IgD-negative memory B cell (primary cell): ENCODE measurements around the gene VIPR2. TPM values are rescaled to one million over a fixed set of nuclear protein-coding genes. Genes with fewer than 3 reads are reported as not detected.
A peak's percentile ranks its signal among the peaks of the same experiment; 100 is the strongest.
"Not testable (repeated sequence)": the region's sequence is repeated elsewhere in the genome, so short reads cannot be mapped to it uniquely, and the experiment has no call there.

Experiments
- H3K27ac Mint-ChIP-seq, 3 donors: one replicate each; pipeline ENCODE4 v1.8.0; 2020 to 2022; ENCODE audit warnings: mild to moderate bottlenecking in 3 of 3, mixed read lengths in 3 of 3, moderate library complexity in 1 of 3
- H3K27me3 Mint-ChIP-seq: one replicate; pipeline ENCODE4 v1.8.0; 2021; ENCODE audit warnings: mixed read lengths
- H3K36me3 Mint-ChIP-seq: one replicate; pipeline ENCODE4 v1.8.0; 2020; ENCODE audit warnings: mild to moderate bottlenecking, mixed read lengths
- H3K4me1 Mint-ChIP-seq, 3 donors: one replicate each; pipeline ENCODE4 v1.8.0; 2020 to 2022; ENCODE audit warnings: mixed read lengths in 3 of 3, mild to moderate bottlenecking in 1 of 3
- H3K4me3 Mint-ChIP-seq, 4 donors: one replicate each; pipeline ENCODE4 v1.8.0; 2020 to 2022; ENCODE audit warnings: mild to moderate bottlenecking in 4 of 4, mixed read lengths in 4 of 4, moderate library complexity in 3 of 4
- H3K9me3 Mint-ChIP-seq, 3 donors: one replicate each; pipeline ENCODE4 v1.8.0; 2020 to 2021; ENCODE audit warnings: mixed read lengths in 3 of 3, mild to moderate bottlenecking in 1 of 3
- polyA plus RNA-seq: library from polyadenylated mRNA; unstranded; fragments of 300-500 nt; fragmentation: Illumina TruSeq; gene quantifications from one replicate; pipeline ENCODE4 v1.2.3, GENCODE V29; 2021

VIPR2 gene
- polyA plus RNA-seq, 1 donor from 2014 or later = not detected

- not testable (repeated sequence) for H3K36me3 Mint-ChIP-seq, H3K27ac Mint-ChIP-seq, H3K27me3 Mint-ChIP-seq, H3K4me3 Mint-ChIP-seq, H3K9me3 Mint-ChIP-seq, H3K4me1 Mint-ChIP-seq
These were observed 21.4 kb downstream of the VIPR2 start for GRCh38 chr7:159123294-159123693.

- Mint-ChIP-seq H3K36me3 (no peaks in the 10 kb centered on the region), H3K4me3 (no peak overlapping the region), H3K27ac (no peak overlapping the region), H3K27me3 (peaks cover 3% of the 10 kb centered on the region), H3K9me3 (peaks cover 0 to 5% (median 5%) of the 10 kb centered on the region in 3 donors), H3K4me1 (no peaks in the 10 kb centered on the region)
These were observed 22.4 kb downstream of the VIPR2 start for GRCh38 chr7:159122276-159122675.

- Mint-ChIP-seq H3K9me3 (peaks cover 0 to 5% (median 5%) of the 10 kb centered on the region in 3 donors), H3K27me3 (peaks cover 3% of the 10 kb centered on the region), H3K36me3 (no peaks in the 10 kb centered on the region), H3K4me3 (no peak overlapping the region), H3K27ac (no peak overlapping the region), H3K4me1 (no peaks in the 10 kb centered on the region)
These were observed 23.2 kb downstream of the VIPR2 start for GRCh38 chr7:159121476-159121875.

GRCh38 chr7:159121068-159121467, 23.6 kb downstream of the VIPR2 start:
- Mint-ChIP-seq H3K4me1 (no peaks in the 10 kb centered on the region), H3K27me3 (peaks cover 3% of the 10 kb centered on the region), H3K4me3 (no peak overlapping the region), H3K27ac (no peak overlapping the region), H3K9me3 (peaks cover 0 to 5% (median 5%) of the 10 kb centered on the region in 3 donors), H3K36me3 (no peaks in the 10 kb centered on the region)

- no peaks in the 10 kb centered on the region for H3K4me1 Mint-ChIP-seq
- H3K27me3 Mint-ChIP-seq = peaks cover 1% of the 10 kb centered on the region
- H3K36me3 Mint-ChIP-seq = no peaks in the 10 kb centered on the region
- H3K27ac Mint-ChIP-seq = no peak overlapping the region
- H3K9me3 Mint-ChIP-seq = peaks cover 0 to 5% (median 5%) of the 10 kb centered on the region in 3 donors
- H3K4me3 Mint-ChIP-seq = no peak overlapping the region
These were observed 24.1 kb downstream of the VIPR2 start for GRCh38 chr7:159120540-159120919.

DNA sequence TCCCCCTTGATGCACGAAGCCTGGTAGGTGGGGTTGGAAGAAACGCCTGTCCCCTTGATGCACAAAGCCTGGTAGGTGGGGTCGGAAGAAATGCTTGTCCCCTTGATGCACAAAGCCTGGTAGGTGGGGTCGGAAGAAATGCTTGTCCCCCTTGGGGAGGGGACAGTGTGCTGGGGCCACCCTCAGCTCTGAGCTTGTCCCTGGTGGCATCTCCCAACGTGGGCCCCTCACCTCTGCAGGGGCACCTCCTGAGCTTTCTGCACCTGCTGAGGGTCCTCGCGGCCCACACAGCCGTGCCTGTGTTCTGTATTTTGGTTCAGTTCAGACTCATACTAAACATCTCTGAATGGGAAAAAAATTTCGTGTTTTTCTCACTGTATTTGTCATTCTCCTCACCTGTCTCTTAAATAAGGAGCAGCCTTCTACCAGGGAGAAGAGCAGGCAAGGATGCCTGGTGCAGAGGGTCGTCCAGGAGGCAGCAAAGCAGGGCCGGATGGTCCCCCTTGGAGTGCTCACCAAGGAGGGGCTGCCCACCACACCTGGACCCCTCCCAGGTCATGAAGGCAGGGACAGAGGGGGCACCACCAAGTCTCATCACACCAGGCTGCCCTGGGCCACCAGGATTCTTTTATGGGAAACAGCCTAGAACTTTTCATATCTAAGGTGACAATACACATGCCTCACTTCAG, 24.7 kb downstream of the VIPR2 start:
- no peak overlapping the region for H3K4me3 Mint-ChIP-seq
- no peak overlapping the region for H3K27ac Mint-ChIP-seq
- peaks cover 0 to 5% (median 5%) of the 10 kb centered on the region in 3 donors for H3K9me3 Mint-ChIP-seq

GRCh38 chr7:159119026-159119741, 25.5 kb downstream of the VIPR2 start:
- Mint-ChIP-seq H3K4me1 (no peaks in the 10 kb centered on the region), H3K36me3 (no peaks in the 10 kb centered on the region), H3K4me3 (no peak overlapping the region), H3K27me3 (no peaks in the 10 kb centered on the region), H3K9me3 (peaks cover 0 to 5% (median 5%) of the 10 kb centered on the region in 3 donors), H3K27ac (no peak overlapping the region)

More for the DNA sequence above, 24.7 kb downstream of the VIPR2 start:
- no peaks in the 10 kb centered on the region for H3K4me1 Mint-ChIP-seq
- no peaks in the 10 kb centered on the region for H3K27me3 Mint-ChIP-seq
- no peaks in the 10 kb centered on the region for H3K36me3 Mint-ChIP-seq

- no peaks in the 10 kb centered on the region for H3K4me1 Mint-ChIP-seq
- H3K9me3 Mint-ChIP-seq = peaks cover 0 to 5% (median 3%) of the 10 kb centered on the region in 3 donors
- H3K36me3 Mint-ChIP-seq = no peaks in the 10 kb centered on the region
- no peaks in the 10 kb centered on the region for H3K27me3 Mint-ChIP-seq
- H3K27ac Mint-ChIP-seq = no peak overlapping the region
- no peak overlapping the region for H3K4me3 Mint-ChIP-seq
These were observed 26.0 kb downstream of the VIPR2 start for GRCh38 chr7:159118623-159119022.

DNA sequence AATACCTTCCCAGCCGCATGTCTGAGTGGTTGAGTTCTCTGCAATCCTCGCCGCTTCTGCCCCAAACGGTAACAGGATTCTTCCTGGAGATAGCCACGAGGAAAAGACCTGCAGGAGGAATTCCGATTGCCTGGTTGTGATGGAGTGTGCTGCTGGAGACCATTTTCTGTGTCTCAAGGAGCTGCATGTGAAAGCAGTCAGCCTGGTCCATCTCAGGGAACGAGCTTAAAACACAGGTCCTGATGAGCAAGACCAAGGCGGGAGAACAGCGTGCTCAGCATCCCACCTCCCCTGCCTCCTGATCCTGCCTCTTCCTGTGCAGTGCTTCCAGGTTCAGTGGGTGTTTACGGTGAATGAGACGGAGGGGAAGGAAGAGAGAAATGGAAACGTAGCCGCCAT, 26.5 kb downstream of the VIPR2 start:
- no peak overlapping the region for H3K27ac Mint-ChIP-seq
- H3K27me3 Mint-ChIP-seq = peaks cover under 1% of the 10 kb centered on the region
- H3K9me3 Mint-ChIP-seq = peaks cover 0 to under 1% (median under 1%) of the 10 kb centered on the region in 3 donors
- H3K4me1 Mint-ChIP-seq = no peaks in the 10 kb centered on the region
- H3K36me3 Mint-ChIP-seq = no peaks in the 10 kb centered on the region
- H3K4me3 Mint-ChIP-seq = no peak overlapping the region

DNA sequence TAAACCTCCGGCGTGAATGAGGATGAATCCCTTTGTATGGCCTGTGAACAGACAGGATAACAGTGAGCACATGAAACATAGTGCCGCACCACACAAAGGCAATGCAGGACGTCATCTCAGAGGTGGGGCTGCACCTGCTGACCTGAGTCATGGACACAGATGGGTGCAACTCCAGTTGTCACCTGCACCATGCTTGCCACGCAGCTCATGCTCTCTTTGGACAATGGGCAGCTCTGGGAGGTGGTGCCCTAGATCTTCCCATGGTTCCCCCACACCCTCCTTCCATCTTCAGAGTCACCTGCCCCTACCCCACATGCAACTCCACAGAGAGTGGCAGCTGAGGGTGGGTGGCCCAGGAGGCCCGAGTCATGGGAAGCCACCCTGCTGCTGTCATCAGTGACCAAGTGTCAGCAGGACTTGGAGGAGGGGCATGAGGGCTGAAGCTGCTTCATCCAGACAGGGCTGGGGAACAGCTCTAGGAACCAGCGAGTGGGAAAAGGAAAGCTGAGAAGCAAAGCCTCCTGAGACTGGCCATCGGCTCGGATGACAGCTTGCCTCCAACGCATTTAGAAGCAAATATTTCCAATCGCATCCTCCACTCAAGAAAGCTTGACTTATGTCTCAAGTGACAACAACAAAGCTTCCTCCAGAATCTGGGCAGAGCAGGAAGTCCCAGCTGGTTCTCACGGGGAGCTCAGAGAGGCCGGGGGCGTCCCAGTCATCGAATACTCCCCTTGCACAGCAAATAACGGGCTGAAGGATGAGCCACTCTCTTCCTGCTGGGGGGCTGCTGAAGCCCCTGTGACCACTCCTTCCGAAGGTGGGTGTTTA, 27.1 kb downstream of the VIPR2 start:
- H3K4me3 Mint-ChIP-seq = no peak overlapping the region
- no peaks in the 10 kb centered on the region for H3K36me3 Mint-ChIP-seq
- H3K4me1 Mint-ChIP-seq = no peaks in the 10 kb centered on the region
- H3K9me3 Mint-ChIP-seq = no peaks in the 10 kb centered on the region
- peaks cover 4% of the 10 kb centered on the region for H3K27me3 Mint-ChIP-seq
- no peak overlapping the region for H3K27ac Mint-ChIP-seq

- Mint-ChIP-seq H3K4me3 (peak overlapping the region in 1 of 4 donors; percentile 47), H3K27me3 (peaks cover 9% of the 10 kb centered on the region), H3K27ac (no peak overlapping the region)
These were observed 27.9 kb downstream of the VIPR2 start for GRCh38 chr7:159116581-159117339.

GRCh38 chr7:159115601-159116501, 28.8 kb downstream of the VIPR2 start:
- Mint-ChIP-seq H3K27me3 (peaks cover 9% of the 10 kb centered on the region), H3K4me1 (peaks cover 0 to 5% (median 0%) of the 10 kb centered on the region in 3 donors), H3K9me3 (no peaks in the 10 kb centered on the region), H3K36me3 (no peaks in the 10 kb centered on the region), H3K27ac (no peak overlapping the region), H3K4me3 (peak overlapping the region in 1 of 4 donors; percentile 12)

More at GRCh38 chr7:159116581-159117339, 27.9 kb downstream of the VIPR2 start:
- H3K36me3 Mint-ChIP-seq = no peaks in the 10 kb centered on the region
- H3K4me1 Mint-ChIP-seq = peaks cover 0 to 5% (median 0%) of the 10 kb centered on the region in 3 donors
- no peaks in the 10 kb centered on the region for H3K9me3 Mint-ChIP-seq

DNA sequence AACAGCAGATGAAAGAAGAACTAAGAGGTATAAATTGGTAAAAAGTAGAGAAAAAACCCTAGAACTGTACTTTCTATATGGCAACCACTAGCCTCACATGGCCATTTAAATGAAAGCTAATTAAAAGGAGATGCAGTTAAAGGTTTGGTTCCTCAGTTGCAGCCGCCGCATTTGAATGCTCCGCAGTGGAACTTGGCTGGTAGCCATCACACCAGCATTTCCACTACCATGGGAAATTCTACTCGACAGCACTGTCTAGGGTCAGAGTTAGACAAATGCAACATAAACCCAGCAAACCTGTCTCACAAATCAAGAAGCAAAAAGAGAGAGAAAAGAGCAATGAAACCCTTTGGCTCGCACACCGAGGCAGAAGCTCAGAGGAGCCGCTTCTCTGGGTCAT, 29.7 kb downstream of the VIPR2 start:
- Mint-ChIP-seq H3K9me3 (no peaks in the 10 kb centered on the region), H3K4me3 (no peak overlapping the region), H3K36me3 (no peaks in the 10 kb centered on the region), H3K27ac (no peak overlapping the region), H3K27me3 (peaks cover 9% of the 10 kb centered on the region), H3K4me1 (peaks cover 0 to 5% (median 0%) of the 10 kb centered on the region in 3 donors)

- Mint-ChIP-seq H3K27me3 (peaks cover 14% of the 10 kb centered on the region), H3K9me3 (no peaks in the 10 kb centered on the region), H3K27ac (no peak overlapping the region), H3K4me1 (peaks cover 0 to 5% (median 0%) of the 10 kb centered on the region in 3 donors), H3K36me3 (no peaks in the 10 kb centered on the region), H3K4me3 (no peak overlapping the region)
These were observed 30.6 kb downstream of the VIPR2 start for GRCh38 chr7:159114096-159114495.
